T-helper 2 cell treated with Interferon-gamma antibody and Interleukin-4, amounts not matched to agents 5 μg/mL and 100 μg/mL, for 36 hours (primary cell): ENCODE data around the gene C16orf46.

Experiments
- DNase-seq: peaks from one replicate; pipeline ENCODE4 v3.0.0; 2021; ENCODE audit warnings: low spot score
- H3K27ac Mint-ChIP-seq: one replicate; pipeline ENCODE4 v1.8.0; 2021; ENCODE audit warnings: mild to moderate bottlenecking, mixed read lengths
- H3K27me3 Mint-ChIP-seq: one replicate; pipeline ENCODE4 v1.8.0; 2021; ENCODE audit warnings: low read depth, mixed read lengths
- H3K36me3 Mint-ChIP-seq: one replicate; pipeline ENCODE4 v1.8.0; 2021; ENCODE audit warnings: low read depth, mixed read lengths
- H3K4me1 Mint-ChIP-seq: one replicate; pipeline ENCODE4 v1.8.0; 2021; ENCODE audit warnings: low read depth, mixed read lengths
- H3K4me3 Mint-ChIP-seq: one replicate; pipeline ENCODE4 v1.8.0; 2022; ENCODE audit warnings: mild to moderate bottlenecking, moderate library complexity, mixed read lengths
- H3K9me3 Mint-ChIP-seq: one replicate; pipeline ENCODE4 v1.8.0; 2021; ENCODE audit warnings: mixed read lengths

Gene C16orf46

DNA sequence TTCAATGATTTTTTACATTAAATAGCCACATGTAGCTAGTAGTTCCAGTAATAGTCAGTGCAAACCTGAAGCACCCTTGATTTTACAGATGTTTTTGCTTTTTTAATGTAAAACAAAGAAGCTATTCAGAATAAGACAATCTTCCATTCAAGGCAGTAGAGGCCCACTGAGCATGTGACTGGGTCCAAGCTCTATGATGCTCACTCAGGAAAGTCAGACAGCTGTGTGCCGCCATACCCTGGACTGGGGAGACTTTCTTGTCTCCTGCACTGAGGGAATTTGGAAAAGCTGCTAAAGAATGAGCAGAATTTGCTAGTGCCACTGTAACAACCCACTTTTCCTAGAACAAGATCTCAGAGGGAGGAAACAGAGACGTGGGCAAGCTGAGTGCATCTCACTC is 58.5 kb downstream of the C16orf46 start:
- peaks cover 70% of the 10 kb centered on the region for H3K36me3 Mint-ChIP-seq
- H3K4me3 Mint-ChIP-seq: no peak overlapping the region
- no peak for DNase-seq
- no peaks in the 10 kb centered on the region for H3K27me3 Mint-ChIP-seq
- no peak overlapping the region for H3K27ac Mint-ChIP-seq
- H3K9me3 Mint-ChIP-seq: no peaks in the 10 kb centered on the region
- peaks cover 2% of the 10 kb centered on the region for H3K4me1 Mint-ChIP-seq

DNA sequence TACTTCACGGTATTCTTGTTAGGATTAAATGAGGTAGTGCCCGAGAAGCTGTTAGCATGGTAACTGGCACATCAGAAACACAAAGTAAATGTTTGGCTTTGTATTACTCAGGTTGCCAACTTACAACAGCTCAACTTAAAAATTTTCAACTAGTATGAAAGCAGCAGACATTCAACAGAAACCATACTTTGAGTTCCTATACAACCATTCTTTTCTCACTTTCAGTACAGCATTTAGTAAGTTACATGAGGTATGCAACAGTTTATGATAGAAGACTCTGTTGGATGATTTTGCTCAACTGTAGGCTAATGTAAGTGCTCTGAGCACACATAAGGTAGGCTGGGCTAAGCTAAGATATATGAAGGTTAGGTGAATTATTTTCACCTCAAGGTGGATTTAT is 62.4 kb downstream of the C16orf46 start:
- Mint-ChIP-seq H3K36me3 (peaks cover 66% of the 10 kb centered on the region), H3K4me3 (no peak overlapping the region)

DNA sequence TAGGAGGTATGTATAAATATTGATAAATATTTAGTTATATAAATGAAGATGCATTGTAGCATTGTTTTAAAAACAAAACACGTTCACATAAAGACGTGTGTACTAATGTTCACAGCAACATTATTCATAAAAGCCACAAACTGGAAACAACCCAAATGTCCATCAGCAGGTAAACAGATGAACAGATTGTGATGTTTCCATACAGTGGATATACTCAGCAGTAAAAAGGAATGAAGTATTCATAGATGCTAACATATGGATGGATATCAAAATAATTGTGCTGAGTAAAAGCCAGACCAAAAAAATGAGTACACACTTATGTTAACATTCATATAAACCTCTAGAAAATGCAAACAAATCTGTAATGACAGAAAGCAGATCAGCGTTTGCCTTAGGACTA is 64.1 kb downstream of the C16orf46 start:
- Mint-ChIP-seq H3K27ac (no peak overlapping the region), H3K4me1 (peaks cover 23% of the 10 kb centered on the region), H3K27me3 (no peaks in the 10 kb centered on the region), H3K4me3 (no peak overlapping the region), H3K9me3 (no peaks in the 10 kb centered on the region), H3K36me3 (peaks cover 61% of the 10 kb centered on the region)
- DNase-seq: no peak

More for the DNA sequence above, 62.4 kb downstream of the C16orf46 start:
- Mint-ChIP-seq H3K4me1 (peaks cover 13% of the 10 kb centered on the region), H3K9me3 (no peaks in the 10 kb centered on the region), H3K27me3 (no peaks in the 10 kb centered on the region), H3K27ac (no peak overlapping the region)
- no peak for DNase-seq
